Fibroblast of villous mesenchyme (primary cell): ENCODE results near the gene NAGS. TPM values are rescaled to one million over a fixed set of nuclear protein-coding genes. Genes with fewer than 3 reads are reported as not detected.
"Not testable (repeated sequence)": the region's sequence is repeated elsewhere in the genome, so short reads cannot be mapped to it uniquely, and the experiment has no call there.

Experiments used
- DNase-seq: peaks from one replicate; pipeline ENCODE4 v3.0.0-alpha.2; 2010; ENCODE audit warnings: low read depth
- H3K4me3 ChIP-seq: 2 replicates; pipeline ENCODE4 v1.5.1; 2011; ENCODE audit warnings: low read depth, mild to moderate bottlenecking, low read length
- CTCF ChIP-seq: IDR thresholded peaks from 2 replicates; pipeline ENCODE4 v1.5.1; 2012; ENCODE audit warnings: low read depth, mild to moderate bottlenecking, low read length; ENCODE audit not compliant: insufficient read depth
- total RNA-seq: library from RNA; depleted of rRNA; stranded (reverse); fragments of >200 nt; gene quantifications from 2 replicates; pipeline ENCODE4 v1.2.3, GENCODE V29; 2012

Gene NAGS
- 0.43 and 0.64 TPM in 2 replicates for total RNA-seq

GRCh38 chr17:44004077-44004760 is at the start of gene NAGS:
Gene NAGS (plus strand): TSS chr17:44004622. CDS start chr17:44004664, 42 bp downstream.
- no peak for TF ChIP-seq CTCF
- H3K4me3 ChIP-seq: peak within 1 kb of the TSS; percentile 43
- no peak for DNase-seq

- no peak for DNase-seq
- H3K4me3 ChIP-seq: no peak overlapping the region
- TF ChIP-seq CTCF: no peak
Measured at GRCh38 chr17:43956222-43956621, 48.2 kb upstream of the NAGS start.

GRCh38 chr17:43958748-43959352 is 45.6 kb upstream of the NAGS start:
- TF ChIP-seq CTCF: no peak
- no peak overlapping the region for H3K4me3 ChIP-seq
- DNase-seq: peak; percentile 63

- not testable (repeated sequence) for DNase-seq, H3K4me3 ChIP-seq
Measured at GRCh38 chr17:43961292-43961691, 43.1 kb upstream of the NAGS start.

GRCh38 chr17:43961954-43962353 is 42.5 kb upstream of the NAGS start:
- H3K4me3 ChIP-seq: no peak overlapping the region
- DNase-seq: no peak

GRCh38 chr17:43962479-43962878 is 41.9 kb upstream of the NAGS start:
- no peak for DNase-seq
- H3K4me3 ChIP-seq: no peak overlapping the region
- no peak for TF ChIP-seq CTCF

More at GRCh38 chr17:43961954-43962353, 42.5 kb upstream of the NAGS start:
- no peak for TF ChIP-seq CTCF

GRCh38 chr17:43966276-43966675 is 38.1 kb upstream of the NAGS start:
- TF ChIP-seq CTCF: no peak
- no peak overlapping the region for H3K4me3 ChIP-seq
- no peak for DNase-seq
